BE2C (cell line): Measurements from ENCODE around the gene C2CD5.

Source experiments
- DNase-seq: peaks from one replicate; pipeline ENCODE4 v3.0.0-alpha.2; 2020
- H3K27me3 ChIP-seq: fragments of 250-450 bp; sonication (Bioruptor Pico); 2 replicates; pipeline ENCODE4 v1.5.1; 2020; ENCODE audit warnings: mild to moderate bottlenecking
- H3K36me3 ChIP-seq: fragments of 250-450 bp; sonication (Bioruptor Pico); 2 replicates; pipeline ENCODE4 v1.5.1; 2020; ENCODE audit warnings: mild to moderate bottlenecking
- H3K4me1 ChIP-seq: fragments of 250-450 bp; sonication (Bioruptor Pico); 2 replicates; pipeline ENCODE4 v1.5.1; 2020
- H3K4me3 ChIP-seq: 2 replicates; pipeline ENCODE4 v1.5.1; 2011; ENCODE audit warnings: low read depth, low read length
- H3K9me3 ChIP-seq: fragments of 250-450 bp; sonication (Bioruptor Pico); 2 replicates; pipeline ENCODE4 v1.5.1; 2020
- CTCF ChIP-seq: IDR thresholded peaks from 2 replicates; pipeline ENCODE4 v1.5.1; 2012; ENCODE audit warnings: mild to moderate bottlenecking, low read depth, low read length

The C2CD5 gene

GRCh38 chr12:22477166-22477893, 67.0 kb downstream of the C2CD5 start:
- TF ChIP-seq CTCF = no peak
- no peaks in the 10 kb centered on the region for H3K4me1 ChIP-seq
- H3K27me3 ChIP-seq = no peaks in the 10 kb centered on the region
- peaks cover 3% of the 10 kb centered on the region; the same call in 1 of the 2 replicates for H3K36me3 ChIP-seq
- H3K9me3 ChIP-seq = no peaks in the 10 kb centered on the region
- no peak for DNase-seq
- H3K4me3 ChIP-seq = no peak overlapping the region

- H3K36me3 ChIP-seq = no peaks in the 10 kb centered on the region; the same call in 1 of the 2 replicates
- TF ChIP-seq CTCF = no peak
- H3K4me3 ChIP-seq = no peak overlapping the region
- no peaks in the 10 kb centered on the region for H3K4me1 ChIP-seq
- DNase-seq = no peak
- no peaks in the 10 kb centered on the region for H3K9me3 ChIP-seq
- no peaks in the 10 kb centered on the region for H3K27me3 ChIP-seq
Measured at GRCh38 chr12:22476133-22476532, 68.2 kb downstream of the C2CD5 start.

- no peaks in the 10 kb centered on the region for H3K4me1 ChIP-seq
- H3K36me3 ChIP-seq = no peaks in the 10 kb centered on the region; the same call in 1 of the 2 replicates
- no peaks in the 10 kb centered on the region for H3K27me3 ChIP-seq
- no peak for DNase-seq
- no peaks in the 10 kb centered on the region for H3K9me3 ChIP-seq
- H3K4me3 ChIP-seq = no peak overlapping the region
- no peak for TF ChIP-seq CTCF
Measured at GRCh38 chr12:22474970-22475720, 69.2 kb downstream of the C2CD5 start.

- Histone ChIP-seq H3K4me3 (no peak overlapping the region), H3K27me3 (no peaks in the 10 kb centered on the region), H3K9me3 (no peaks in the 10 kb centered on the region), H3K36me3 (no peaks in the 10 kb centered on the region; the same call in 1 of the 2 replicates), H3K4me1 (no peaks in the 10 kb centered on the region)
- DNase-seq = no peak
- no peak for TF ChIP-seq CTCF
Measured at GRCh38 chr12:22473212-22473611, 71.1 kb downstream of the C2CD5 start.

GRCh38 chr12:22467190-22467589, 77.2 kb downstream of the C2CD5 start:
- peak; percentile 21 for DNase-seq
- H3K36me3 ChIP-seq = peaks cover 4% of the 10 kb centered on the region; the same call in 1 of the 2 replicates
- no peaks in the 10 kb centered on the region; the same call in 1 of the 2 replicates for H3K4me1 ChIP-seq
- no peak overlapping the region for H3K4me3 ChIP-seq
- H3K27me3 ChIP-seq = no peaks in the 10 kb centered on the region
- H3K9me3 ChIP-seq = no peaks in the 10 kb centered on the region
- TF ChIP-seq CTCF = no peak

- TF ChIP-seq CTCF = no peak
- H3K27me3 ChIP-seq = no peaks in the 10 kb centered on the region
- H3K4me3 ChIP-seq = no peak overlapping the region
- DNase-seq = no peak
- peaks cover 4% of the 10 kb centered on the region; the same call in 1 of the 2 replicates for H3K36me3 ChIP-seq
- H3K4me1 ChIP-seq = no peaks in the 10 kb centered on the region; the same call in 1 of the 2 replicates
- no peaks in the 10 kb centered on the region for H3K9me3 ChIP-seq
Measured at GRCh38 chr12:22463306-22463705, 81.0 kb downstream of the C2CD5 start.
